ENCODE data around the gene ASB1.
"Not testable (repeated sequence)": the region's sequence is repeated elsewhere in the genome, so short reads cannot be mapped to it uniquely, and the experiment has no call there.

Gene ASB1

GRCh38 chr2:238404406-238405216, 22.1 kb upstream of the ASB1 start:
- FAIRE-seq, result no peak

GRCh38 chr2:238405217-238405555, 21.5 kb upstream of the ASB1 start:
- FAIRE-seq, result not testable (repeated sequence)

DNA sequence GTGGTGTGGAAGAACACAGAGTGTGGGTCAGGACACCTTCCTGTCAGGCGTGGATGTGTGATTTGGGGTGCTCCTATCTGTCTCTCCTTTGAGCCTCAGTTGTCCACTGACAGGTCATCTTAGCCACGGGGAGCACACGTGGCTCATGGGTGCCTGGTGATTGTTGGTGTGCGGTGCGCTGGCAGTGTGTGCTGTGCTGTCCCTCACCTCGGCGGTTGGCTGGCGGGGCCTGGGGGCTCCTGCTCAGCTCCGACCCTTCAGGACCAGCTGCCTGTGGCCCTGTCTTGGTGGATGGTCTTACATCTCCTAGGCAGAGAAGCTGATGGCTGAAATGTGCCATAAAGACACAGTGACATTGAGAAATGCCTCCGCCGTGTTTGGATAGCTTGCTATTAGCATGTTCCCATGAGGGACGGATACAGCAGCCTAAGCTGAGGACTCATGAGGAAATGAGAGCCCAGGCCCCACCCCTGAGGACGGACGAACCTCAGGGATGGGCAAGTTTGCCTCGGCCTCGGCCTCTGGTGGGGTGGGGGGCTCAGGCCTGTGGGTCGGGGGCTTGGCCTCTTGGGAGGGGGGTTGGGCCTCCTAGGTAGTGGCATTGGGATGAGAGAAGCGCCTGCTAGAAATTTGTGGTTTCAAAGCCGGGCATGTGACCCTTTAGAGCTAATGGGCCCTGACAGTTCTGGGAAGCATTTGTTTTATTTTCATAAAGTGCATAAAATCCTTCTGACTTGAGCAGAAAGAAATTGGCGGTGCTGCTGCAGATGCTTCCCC, 20.3 kb upstream of the ASB1 start:
- FAIRE-seq, result no peak

- FAIRE-seq, result no peak
Measured at GRCh38 chr2:238406998-238407285, 19.8 kb upstream of the ASB1 start.

- no peak for FAIRE-seq
Measured at GRCh38 chr2:238407566-238407965, 19.2 kb upstream of the ASB1 start.

GRCh38 chr2:238408615-238409340, 17.9 kb upstream of the ASB1 start:
- no peak for FAIRE-seq

- no peak for FAIRE-seq
Measured at GRCh38 chr2:238409341-238410199, 17.2 kb upstream of the ASB1 start.

DNA sequence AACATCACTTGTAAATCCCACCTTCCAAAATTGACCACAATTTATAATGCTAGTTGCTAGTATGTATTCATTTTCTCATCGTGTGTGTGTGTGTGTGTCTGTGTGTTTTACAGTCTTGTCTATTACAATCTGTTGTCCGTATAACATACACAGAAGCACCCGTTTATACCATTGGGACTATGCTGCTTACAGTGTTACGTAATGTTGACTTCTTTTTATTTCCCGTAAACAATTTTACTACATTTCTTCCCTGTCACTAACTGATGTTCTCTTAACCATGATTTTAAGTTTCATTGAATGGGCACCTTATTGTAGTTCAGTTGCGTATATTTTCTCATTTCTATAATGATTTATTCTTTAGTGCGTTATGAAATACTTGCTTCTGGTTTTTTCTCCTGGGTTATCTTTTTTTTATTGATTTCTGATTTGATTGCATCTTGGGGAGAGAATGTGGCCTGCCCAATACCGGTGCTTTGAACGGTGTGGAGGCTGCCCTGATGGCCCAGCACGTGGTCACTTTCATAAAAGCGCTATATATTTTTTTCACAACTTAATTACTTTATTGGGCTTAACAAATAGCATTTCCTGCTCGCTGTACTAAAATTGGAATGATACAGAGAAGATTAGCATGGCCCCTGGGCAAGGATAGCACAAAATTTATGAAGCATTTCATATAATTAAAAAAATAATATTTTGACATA, 14.5 kb upstream of the ASB1 start:
- FAIRE-seq, result no peak

- no peak for FAIRE-seq
Measured at GRCh38 chr2:238413368-238413767, 13.4 kb upstream of the ASB1 start.

DNA sequence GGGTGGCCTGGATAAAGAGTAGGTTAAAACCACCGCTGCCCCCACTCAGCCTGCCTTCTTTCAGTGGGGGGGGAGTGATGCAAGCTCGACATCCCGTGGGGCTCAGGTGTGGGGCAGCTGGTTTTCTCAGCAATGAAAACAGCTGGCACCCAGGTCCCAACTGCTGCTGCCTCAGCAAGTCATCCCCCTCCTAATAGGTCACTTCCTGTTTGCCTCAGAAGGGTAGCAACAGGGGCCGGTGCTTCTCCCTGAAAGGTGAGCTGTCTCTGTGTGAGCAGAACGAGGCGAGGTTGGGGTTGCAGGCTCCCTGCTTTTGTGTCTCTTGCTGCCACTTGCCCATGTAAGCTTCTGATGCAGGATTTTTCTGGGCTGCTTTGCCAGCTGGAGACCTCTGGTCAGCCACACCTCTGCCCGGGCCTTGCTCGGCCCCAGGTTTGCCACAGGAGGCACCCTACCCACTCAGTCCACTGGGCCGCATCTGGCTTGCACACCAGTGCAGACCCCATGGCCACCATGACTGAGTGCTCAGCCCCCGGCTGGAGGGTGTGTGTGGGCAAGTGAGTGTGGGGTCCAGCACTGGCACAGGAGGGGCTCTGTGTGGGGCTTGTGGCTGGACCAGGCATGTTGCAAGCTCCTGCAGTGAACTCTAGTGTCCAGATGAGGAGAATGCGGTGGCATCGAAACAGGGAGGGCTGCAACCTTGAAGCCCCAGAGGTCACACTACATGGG, 11.5 kb upstream of the ASB1 start:
- FAIRE-seq, result no peak

- FAIRE-seq, result no peak
Measured at GRCh38 chr2:238415893-238416292, 10.8 kb upstream of the ASB1 start.

DNA sequence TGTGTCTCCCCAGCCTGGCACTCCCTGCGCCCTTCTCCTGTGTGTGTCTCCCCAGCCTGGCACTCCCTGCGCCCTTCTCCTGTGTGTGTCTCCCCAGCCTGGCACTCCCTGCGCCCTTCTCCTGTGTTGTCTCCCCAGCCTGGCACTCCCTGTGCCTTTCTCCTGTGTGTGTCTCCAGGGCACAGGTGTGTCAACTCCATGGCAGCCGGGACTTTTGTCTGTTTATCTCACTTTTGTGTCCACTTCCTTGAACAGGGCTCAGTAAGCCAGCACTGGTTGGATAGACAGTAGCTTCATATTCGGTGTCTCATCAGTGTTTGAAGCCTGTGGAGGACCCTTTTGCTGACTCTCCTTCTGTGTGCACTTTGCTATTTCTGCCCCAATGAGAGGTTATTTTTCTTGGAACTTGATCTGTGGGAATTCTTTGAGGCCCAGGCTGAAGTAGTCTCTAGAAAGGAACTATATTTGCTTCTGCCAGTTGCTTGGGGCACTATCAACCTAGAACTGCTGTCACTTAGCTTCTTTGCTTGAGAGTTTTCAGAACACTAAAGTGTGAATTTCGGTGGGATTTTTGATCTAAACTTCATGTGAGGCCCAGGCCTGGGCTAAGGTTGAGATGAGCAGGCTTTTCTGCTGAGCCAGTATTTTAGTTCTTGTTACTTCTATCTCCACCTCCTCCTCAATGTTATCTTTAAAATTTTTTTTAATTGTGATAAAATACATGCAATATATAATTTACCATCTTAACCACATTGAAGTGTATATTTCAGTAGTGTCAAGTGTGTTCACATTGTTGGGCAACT, 8.3 kb upstream of the ASB1 start:
- no peak for FAIRE-seq

GRCh38 chr2:238418999-238419546, 7.7 kb upstream of the ASB1 start:
- no peak for FAIRE-seq

GRCh38 chr2:238420442-238420841, 6.3 kb upstream of the ASB1 start:
- no peak for FAIRE-seq

GRCh38 chr2:238420878-238421694, 5.6 kb upstream of the ASB1 start:
- no peak for FAIRE-seq

- no peak for FAIRE-seq
Measured at GRCh38 chr2:238421695-238422035, 5.1 kb upstream of the ASB1 start.

DNA sequence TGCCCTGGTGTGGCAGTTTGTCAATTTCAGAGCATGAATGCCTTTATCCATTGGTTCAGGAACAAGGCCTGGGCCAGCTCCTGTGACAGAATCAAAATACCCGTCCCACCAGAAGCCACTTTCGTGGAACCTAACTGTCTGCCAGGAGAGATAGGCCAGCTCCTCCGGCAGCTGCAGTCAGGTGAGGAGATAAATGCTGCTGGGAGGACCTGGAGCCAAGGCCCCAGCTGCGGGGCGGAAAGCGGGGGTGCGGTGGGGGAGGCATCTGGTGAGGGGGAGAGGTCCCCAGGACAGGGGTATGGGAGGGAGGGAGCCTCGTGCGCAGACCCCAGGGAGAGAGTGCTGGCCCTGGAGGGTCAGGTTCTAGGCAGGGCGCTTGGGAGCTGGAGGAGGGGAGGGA, 4.4 kb upstream of the ASB1 start:
- FAIRE-seq, result no peak

DNA sequence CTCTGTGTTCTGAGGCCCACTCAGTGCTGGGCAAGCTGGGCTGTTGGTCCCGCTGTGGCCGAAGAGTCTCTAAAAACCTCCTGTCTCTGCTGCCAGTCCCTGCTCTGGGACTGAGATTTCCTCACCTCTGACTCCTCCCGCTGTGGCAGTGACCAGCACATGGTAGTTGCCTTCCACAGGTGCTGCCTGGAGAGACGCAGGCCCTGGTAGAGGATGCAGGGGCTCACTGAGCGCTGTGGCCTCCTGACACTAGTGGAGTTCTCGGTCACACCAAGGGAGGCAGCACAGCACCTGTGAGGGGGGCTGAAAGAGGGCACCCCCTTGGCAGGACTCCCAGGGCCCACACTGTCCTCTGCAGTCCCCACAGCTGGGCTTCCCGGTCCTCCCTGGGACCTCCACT, 3.8 kb upstream of the ASB1 start:
- FAIRE-seq, result no peak

DNA sequence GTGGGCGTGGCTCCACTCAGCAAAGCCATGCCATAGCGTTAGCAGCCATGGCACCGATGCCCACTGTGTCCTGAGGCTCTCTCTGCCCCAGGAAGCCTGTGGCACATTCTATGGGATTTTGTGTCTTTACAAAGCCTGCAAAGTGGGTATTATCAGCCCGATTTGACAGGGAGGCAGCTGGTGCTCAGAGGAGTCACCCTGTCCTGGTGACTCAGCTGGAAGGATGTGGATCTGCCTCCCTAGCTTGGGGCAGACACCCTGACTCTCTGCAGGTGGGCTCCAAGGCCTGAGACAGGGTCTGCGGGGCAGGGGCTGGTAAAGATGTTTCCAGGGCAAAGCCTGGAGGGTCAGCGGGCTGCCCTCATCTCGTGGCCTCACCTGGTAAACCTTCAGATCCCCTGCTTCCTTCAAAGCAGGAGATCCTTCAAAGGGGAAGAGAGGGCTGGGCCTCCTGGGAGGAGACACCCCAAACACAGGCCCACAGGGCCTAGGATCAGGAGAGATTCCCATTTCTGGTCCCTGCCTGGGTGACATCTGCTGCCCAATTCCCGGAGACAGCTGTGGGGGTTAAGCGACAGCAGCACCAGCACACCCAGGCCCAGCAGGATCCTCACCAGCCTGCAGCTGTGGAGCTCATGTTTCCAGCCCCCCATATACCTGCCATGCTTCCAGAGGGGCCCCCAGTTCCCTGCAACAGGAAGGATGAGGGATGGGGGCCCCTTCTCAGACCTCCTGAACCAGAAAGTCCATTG, 3.0 kb upstream of the ASB1 start:
- FAIRE-seq, result no peak

Data from TTC549 (cell line).